Central memory CD8-positive, alpha-beta T cell (primary cell): ENCODE results near the gene SPNS3.
A peak's percentile ranks its signal among the peaks of the same experiment; 100 is the strongest.

Experiments
- ATAC-seq: fragments of 150-1000 bp; cut with Tn5 transposase; replicated peaks from 2 replicates; pipeline ENCODE4 v1.10.0; 2022; ENCODE audit warnings: mild to moderate bottlenecking, moderate FRiP score, moderate number of reproducible peaks; ENCODE audit not compliant: poor library complexity, severe bottlenecking; ENCODE audit errors: extremely low read depth
- DNase-seq, 2 donors: peaks; one replicate each; pipeline ENCODE4 v3.0.0; 2021; ENCODE audit warnings: low spot score in 2 of 2
- H3K27ac Mint-ChIP-seq: one replicate; pipeline ENCODE4 v1.8.0; 2022; ENCODE audit warnings: low read depth, mild to moderate bottlenecking, moderate library complexity, mixed read lengths
- H3K27me3 Mint-ChIP-seq: one replicate; pipeline ENCODE4 v1.8.0; 2022; ENCODE audit warnings: mixed read lengths
- H3K36me3 Mint-ChIP-seq: one replicate; pipeline ENCODE4 v1.8.0; 2022; ENCODE audit warnings: mild to moderate bottlenecking, moderate library complexity, mixed read lengths; ENCODE audit not compliant: insufficient read depth
- H3K4me1 Mint-ChIP-seq: one replicate; pipeline ENCODE4 v1.8.0; 2022; ENCODE audit warnings: mixed read lengths
- H3K4me3 Mint-ChIP-seq: one replicate; pipeline ENCODE4 v1.8.0; 2022; ENCODE audit warnings: mild to moderate bottlenecking, moderate library complexity, mixed read lengths
- H3K9me3 Mint-ChIP-seq: one replicate; pipeline ENCODE4 v1.8.0; 2022; ENCODE audit warnings: mixed read lengths

The SPNS3 gene

GRCh38 chr17:4478318-4478830 lies 44.6 kb downstream of the SPNS3 start:
- H3K36me3 Mint-ChIP-seq: peaks cover 2% of the 10 kb centered on the region
- H3K9me3 Mint-ChIP-seq: no peaks in the 10 kb centered on the region
- DNase-seq: no peak
- peak overlapping the region; percentile 29 for H3K27ac Mint-ChIP-seq
- no peak overlapping the region for H3K4me3 Mint-ChIP-seq
- peaks cover 28% of the 10 kb centered on the region for H3K4me1 Mint-ChIP-seq
- no peak for ATAC-seq
- no peaks in the 10 kb centered on the region for H3K27me3 Mint-ChIP-seq

GRCh38 chr17:4479340-4479981 lies 45.7 kb downstream of the SPNS3 start:
- Mint-ChIP-seq H3K36me3 (peaks cover 2% of the 10 kb centered on the region), H3K27me3 (no peaks in the 10 kb centered on the region), H3K4me3 (no peak overlapping the region), H3K4me1 (peaks cover 35% of the 10 kb centered on the region), H3K27ac (peak overlapping the region; percentile 29), H3K9me3 (no peaks in the 10 kb centered on the region)
- ATAC-seq (no peak), DNase-seq (no peak)

GRCh38 chr17:4479982-4480751 lies 46.4 kb downstream of the SPNS3 start:
- no peak for ATAC-seq
- H3K36me3 Mint-ChIP-seq: peaks cover 2% of the 10 kb centered on the region
- H3K27ac Mint-ChIP-seq: no peak overlapping the region

GRCh38 chr17:4480929-4481898 lies 47.5 kb downstream of the SPNS3 start:
- peak overlapping the region; percentile 91 for H3K27ac Mint-ChIP-seq
- peaks cover 2% of the 10 kb centered on the region for H3K36me3 Mint-ChIP-seq
- H3K4me3 Mint-ChIP-seq: peak overlapping the region; percentile 77
- peak; percentile 61 for ATAC-seq
- no peak for DNase-seq
- H3K27me3 Mint-ChIP-seq: no peaks in the 10 kb centered on the region
- no peaks in the 10 kb centered on the region for H3K9me3 Mint-ChIP-seq
- peaks cover 49% of the 10 kb centered on the region for H3K4me1 Mint-ChIP-seq

More at GRCh38 chr17:4479982-4480751, 46.4 kb downstream of the SPNS3 start:
- no peaks in the 10 kb centered on the region for H3K27me3 Mint-ChIP-seq
- no peaks in the 10 kb centered on the region for H3K9me3 Mint-ChIP-seq
- peaks cover 41% of the 10 kb centered on the region for H3K4me1 Mint-ChIP-seq
- H3K4me3 Mint-ChIP-seq: peak overlapping the region; percentile 77
- DNase-seq: no peak

GRCh38 chr17:4482338-4483011 lies 48.7 kb downstream of the SPNS3 start:
- no peak for ATAC-seq
- DNase-seq: no peak
- no peak overlapping the region for H3K4me3 Mint-ChIP-seq
- H3K4me1 Mint-ChIP-seq: peaks cover 60% of the 10 kb centered on the region
- H3K9me3 Mint-ChIP-seq: no peaks in the 10 kb centered on the region
- H3K36me3 Mint-ChIP-seq: peaks cover 2% of the 10 kb centered on the region
- no peaks in the 10 kb centered on the region for H3K27me3 Mint-ChIP-seq
- H3K27ac Mint-ChIP-seq: no peak overlapping the region

- Mint-ChIP-seq H3K4me1 (peaks cover 61% of the 10 kb centered on the region), H3K9me3 (no peaks in the 10 kb centered on the region), H3K4me3 (peak overlapping the region; percentile 26), H3K36me3 (peaks cover 2% of the 10 kb centered on the region), H3K27me3 (no peaks in the 10 kb centered on the region), H3K27ac (no peak overlapping the region)
- DNase-seq: no peak
- no peak for ATAC-seq
Measured at GRCh38 chr17:4483012-4483840, 49.5 kb downstream of the SPNS3 start.

- DNase-seq (no peak), ATAC-seq (peak; percentile 94)
- Mint-ChIP-seq H3K27me3 (no peaks in the 10 kb centered on the region), H3K4me1 (peaks cover 54% of the 10 kb centered on the region), H3K27ac (peak overlapping the region; percentile 92), H3K36me3 (peaks cover 1% of the 10 kb centered on the region), H3K4me3 (peak overlapping the region; percentile 89), H3K9me3 (no peaks in the 10 kb centered on the region)
Measured at GRCh38 chr17:4485676-4486646, 52.2 kb downstream of the SPNS3 start.

GRCh38 chr17:4487296-4487695 lies 53.6 kb downstream of the SPNS3 start:
- Mint-ChIP-seq H3K4me3 (peak overlapping the region; percentile 31), H3K27me3 (no peaks in the 10 kb centered on the region), H3K9me3 (no peaks in the 10 kb centered on the region), H3K27ac (no peak overlapping the region), H3K36me3 (no peaks in the 10 kb centered on the region), H3K4me1 (peaks cover 47% of the 10 kb centered on the region)
- no peak for DNase-seq
- no peak for ATAC-seq

- no peaks in the 10 kb centered on the region for H3K36me3 Mint-ChIP-seq
- ATAC-seq (no peak), DNase-seq (no peak)
- H3K4me3 Mint-ChIP-seq: no peak overlapping the region
- no peak overlapping the region for H3K27ac Mint-ChIP-seq
- H3K9me3 Mint-ChIP-seq: no peaks in the 10 kb centered on the region
- H3K4me1 Mint-ChIP-seq: peaks cover 47% of the 10 kb centered on the region
- H3K27me3 Mint-ChIP-seq: no peaks in the 10 kb centered on the region
Measured at GRCh38 chr17:4487820-4488716, 54.3 kb downstream of the SPNS3 start.
